WTC11 (cell line): ENCODE data around the gene AVL9. TPM values are rescaled to one million over a fixed set of nuclear protein-coding genes. Genes with fewer than 3 reads are reported as not detected.

Experiments used
- ATAC-seq: fragments of 200-7000 bp; cut with Tn5 transposase; 2 replicates; pipeline ENCODE4 v1.10.0; 2021; ENCODE audit warnings: mild to moderate bottlenecking, moderate library complexity
- CTCF ChIA-PET: fragments of 300-600 bp; sonication (Branson Sonifier 250); formaldehyde crosslinking; loops from one replicate; lab custom pipeline; 2021; ENCODE audit warnings: antibody characterized with exemption; lab: Charles Lee
- POLR2A ChIA-PET: fragments of 350-600 bp; sonication (Branson Sonifier 250); formaldehyde crosslinking; loops from one replicate; lab custom pipeline; 2021; ENCODE audit warnings: antibody characterized with exemption; lab: Charles Lee
- DNase-seq: peaks from one replicate; pipeline ENCODE4 v3.0.0; 2021; ENCODE audit warnings: low spot score
- H3K27ac Mint-ChIP-seq: 2 replicates; pipeline ENCODE4 v1.8.0; 2021; ENCODE audit warnings: mixed read lengths
- H3K27me3 Mint-ChIP-seq: 2 replicates; pipeline ENCODE4 v1.8.0; 2021; ENCODE audit warnings: low read depth, mild to moderate bottlenecking, moderate library complexity, mixed read lengths
- H3K36me3 Mint-ChIP-seq: 2 replicates; pipeline ENCODE4 v1.8.0; 2021; ENCODE audit warnings: mixed read lengths
- H3K4me1 Mint-ChIP-seq: 2 replicates; pipeline ENCODE4 v1.8.0; 2022; ENCODE audit warnings: mixed read lengths
- H3K4me3 Mint-ChIP-seq: 2 replicates; pipeline ENCODE4 v1.8.0; 2021; ENCODE audit warnings: mild to moderate bottlenecking, moderate library complexity, mixed read lengths
- H3K9me3 Mint-ChIP-seq: 2 replicates; pipeline ENCODE4 v1.8.0; 2021; ENCODE audit warnings: mixed read lengths
- AR ChIP-seq: fragments of 250-450 bp; sonication (Bioruptor Pico); IDR thresholded peaks from 2 replicates; pipeline ENCODE4 v1.9.0; 2021; ENCODE audit warnings: mild to moderate bottlenecking
- ARID4B ChIP-seq: sonication (generic); formaldehyde crosslinking; IDR thresholded peaks from 2 replicates; pipeline ENCODE4 v1.8.0; 2023; ENCODE audit warnings: missing genetic modification reagents, mild to moderate bottlenecking, borderline replicate concordance
- ATF1 ChIP-seq: sonication (generic); formaldehyde crosslinking; IDR thresholded peaks from 2 replicates; pipeline ENCODE4 v1.8.1; 2023; ENCODE audit warnings: mild to moderate bottlenecking, moderate library complexity, missing genetic modification reagents
- GRHL2 ChIP-seq: fragments of 250-450 bp; sonication (Bioruptor Pico); IDR thresholded peaks from 2 replicates; pipeline ENCODE4 v1.8.0; 2022; ENCODE audit warnings: mild to moderate bottlenecking, moderate library complexity; ENCODE audit not compliant: insufficient replicate concordance, severe bottlenecking
- GTF2I ChIP-seq: fragments of 250-450 bp; sonication (Bioruptor Pico); conservative IDR thresholded peaks from 2 replicates; pipeline ENCODE4 v1.4.0; 2021; ENCODE audit warnings: mild to moderate bottlenecking
- HMGXB4 ChIP-seq: sonication (generic); formaldehyde crosslinking; IDR thresholded peaks from 2 replicates; pipeline ENCODE4 v1.8.1; 2023; ENCODE audit warnings: mild to moderate bottlenecking, moderate library complexity, missing genetic modification reagents
- IRF1 ChIP-seq: sonication (generic); formaldehyde crosslinking; IDR thresholded peaks from 2 replicates; pipeline ENCODE4 v1.8.0; 2023; ENCODE audit warnings: missing genetic modification reagents
- JAZF1 ChIP-seq: fragments of 250-450 bp; sonication (Bioruptor Pico); IDR thresholded peaks from 2 replicates; pipeline ENCODE4 v1.9.0; 2021; ENCODE audit warnings: moderate library complexity, mild to moderate bottlenecking, inconsistent platforms
- NFE2L1 ChIP-seq: sonication (generic); formaldehyde crosslinking; IDR thresholded peaks from 2 replicates; pipeline ENCODE4 v1.8.1; 2023; ENCODE audit warnings: missing genetic modification reagents
- OVOL2 ChIP-seq: fragments of 250-450 bp; sonication (Bioruptor Pico); IDR thresholded peaks from 2 replicates; pipeline ENCODE4 v1.9.0; 2021; ENCODE audit warnings: mild to moderate bottlenecking, borderline replicate concordance
- RELA ChIP-seq: sonication (generic); formaldehyde crosslinking; IDR thresholded peaks from 2 replicates; pipeline ENCODE4 v1.8.1; 2022; ENCODE audit warnings: missing genetic modification reagents, mild to moderate bottlenecking, borderline replicate concordance
- SMAD3 ChIP-seq: sonication (generic); formaldehyde crosslinking; IDR thresholded peaks from 2 replicates; pipeline ENCODE4 v1.8.0; 2022; ENCODE audit warnings: missing genetic modification reagents, mild to moderate bottlenecking, borderline replicate concordance
- STAT6 ChIP-seq: sonication (generic); formaldehyde crosslinking; conservative IDR thresholded peaks from 2 replicates; pipeline ENCODE4 v1.8.1; 2023; ENCODE audit warnings: mild to moderate bottlenecking, low read depth, missing genetic modification reagents, moderate library complexity
- USF1 ChIP-seq: sonication (generic); formaldehyde crosslinking; IDR thresholded peaks from 2 replicates; pipeline ENCODE4 v1.8.0; 2022; ENCODE audit warnings: mild to moderate bottlenecking, missing genetic modification reagents
- USF2 ChIP-seq: sonication (generic); formaldehyde crosslinking; IDR thresholded peaks from 2 replicates; pipeline ENCODE4 v1.8.1; 2023; ENCODE audit warnings: mild to moderate bottlenecking, missing genetic modification reagents, moderate library complexity
- ZNF317 ChIP-seq: sonication (generic); formaldehyde crosslinking; IDR thresholded peaks from 2 replicates; pipeline ENCODE4 v1.8.1; 2023; ENCODE audit warnings: low read depth, mild to moderate bottlenecking, moderate library complexity, missing genetic modification reagents, borderline replicate concordance
- ZNF423 ChIP-seq: fragments of 250-450 bp; sonication (Bioruptor Pico); IDR thresholded peaks from 2 replicates; pipeline ENCODE4 v2.1.2; 2022; ENCODE audit warnings: mild to moderate bottlenecking, moderate library complexity
- ZNF512 ChIP-seq: sonication (generic); formaldehyde crosslinking; IDR thresholded peaks from 2 replicates; pipeline ENCODE4 v1.8.1; 2022; ENCODE audit warnings: missing genetic modification reagents, borderline replicate concordance
- total RNA-seq: library from RNA; stranded (reverse); gene quantifications from 3 replicates; pipeline ENCODE4 v1.2.3, GENCODE V29; 2021

Gene AVL9
- total RNA-seq, 1 experiment from 2014 or later = 55.6 TPM

- TF ChIP-seq ARID4B (CRISPR knock-in tag) = no peak
- TF ChIP-seq JAZF1 (CRISPR knock-in tag) = no peak
- TF ChIP-seq ZNF317 (CRISPR knock-in tag) = no peak
- no peak for TF ChIP-seq STAT6 (CRISPR knock-in tag)
- TF ChIP-seq HMGXB4 (CRISPR knock-in tag) = no peak
- TF ChIP-seq OVOL2 (CRISPR knock-in tag) = no peak
- TF ChIP-seq AR (CRISPR knock-in tag) = no peak
- no peak for TF ChIP-seq USF2
- no peak for TF ChIP-seq USF1
Measured at GRCh38 chr7:32542595-32542994, 47.3 kb downstream of the AVL9 start (continued).

GRCh38 chr7:32559480-32559879 is 64.2 kb downstream of the AVL9 start:
- Mint-ChIP-seq H3K27me3 (no peaks in the 10 kb centered on the region), H3K4me3 (no peak overlapping the region), H3K9me3 (no peaks in the 10 kb centered on the region), H3K4me1 (0 out of 2 replicates have a peak, but pooled peaks cover 3% of the 10 kb centered on the region), H3K36me3 (peaks cover 42% of the 10 kb centered on the region), H3K27ac (no peak overlapping the region)
- CTCF ChIA-PET = no interaction called here
- no peak for DNase-seq
- no peak for ATAC-seq
- POLR2A ChIA-PET = no interaction called here
- no peak for TF ChIP-seq ATF1
- no peak for TF ChIP-seq USF1
- no peak for TF ChIP-seq GRHL2 (CRISPR knock-in tag)
- TF ChIP-seq ZNF512 (CRISPR knock-in tag) = no peak
- TF ChIP-seq ZNF423 (CRISPR knock-in tag) = no peak
- no peak for TF ChIP-seq RELA (CRISPR knock-in tag)
- no peak for TF ChIP-seq IRF1
- no peak for TF ChIP-seq ZNF317 (CRISPR knock-in tag)
- no peak for TF ChIP-seq SMAD3 (CRISPR knock-in tag)
- TF ChIP-seq NFE2L1 = no peak
- TF ChIP-seq GTF2I (CRISPR knock-in tag) = no peak
